ENCODE data around the gene TIMM44.

GRCh38 chr19:7982651-7983099 lies 39.2 kb upstream of the TIMM44 start:
- TF ChIP-seq CTCF (conservative IDR thresholded peaks at IDR 0.05; ENCODE audit: low read length) = no peak
- no peak for TF ChIP-seq EZH2phosphoT487 (IDR thresholded peaks at IDR 0.05; ENCODE audit: borderline replicate concordance, low read depth, low read length)

Data from OCI-LY7 (cell line).